SU-DHL-6 (cell line): ENCODE results near the gene SBK1.

Experiments used
- CTCF ChIP-seq: fragments of 200-600 bp; sonication (generic); IDR thresholded peaks from one replicate; pipeline ENCODE4 v1.5.1; 2017; ENCODE audit warnings: antibody characterized with exemption, mild to moderate bottlenecking, low read length, moderate library complexity; ENCODE audit not compliant: insufficient read depth, poor library complexity, severe bottlenecking
- EZH2phosphoT487 ChIP-seq: fragments of 200-600 bp; sonication (generic), shearing (Covaris generic); conservative IDR thresholded peaks from 2 replicates; pipeline ENCODE4 v1.6.1; 2018; ENCODE audit warnings: mild to moderate bottlenecking, antibody characterized with exemption, low read length, moderate library complexity, mixed read lengths

DNA sequence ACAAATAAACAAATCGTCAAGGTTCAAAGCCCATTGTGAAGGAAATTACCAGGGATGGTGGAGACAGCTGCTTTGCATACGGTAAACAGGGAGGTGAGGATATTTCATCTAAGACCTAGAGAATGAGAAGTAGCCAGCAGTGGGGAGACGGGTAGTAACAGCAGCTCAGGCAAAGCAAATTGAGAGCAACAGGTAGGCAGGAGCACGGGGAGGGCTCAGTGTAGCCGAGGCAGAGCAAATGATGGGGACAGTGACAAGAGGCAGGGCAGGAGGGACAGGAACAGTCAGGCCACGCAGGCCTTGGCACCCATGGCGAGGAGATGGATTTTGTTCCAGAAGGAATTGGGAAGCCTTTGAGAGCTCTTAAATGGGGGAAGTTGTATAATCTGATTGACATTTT, 29.0 kb upstream of the SBK1 start:
- no peak for TF ChIP-seq CTCF
- TF ChIP-seq EZH2phosphoT487 = no peak
